Ovary (tissue), 9 donors: ENCODE measurements around the gene MFSD2A. TPM values are rescaled to one million over a fixed set of nuclear protein-coding genes. Genes with fewer than 3 reads are reported as not detected.

Experiments
- DNase-seq, 5 donors: peaks; one replicate each; pipeline ENCODE4 v3.0.0-alpha.2; 2019 to 2020
- H3K27ac ChIP-seq, 2 donors: fragments of 200-600 bp; one replicate each; pipeline versions ENCODE4 v1.5.1 to v1.8.0; 2019 to 2022
- H3K27me3 ChIP-seq: fragments of 200-600 bp; one replicate; pipeline ENCODE4 v1.8.0; 2022
- H3K36me3 ChIP-seq: fragments of 200-600 bp; sonication (generic); one replicate; pipeline ENCODE4 v1.5.1; 2019
- H3K4me1 ChIP-seq: one replicate; pipeline ENCODE4 v1.8.1; 2013; ENCODE audit warnings: mild to moderate bottlenecking, moderate library complexity; ENCODE audit not compliant: insufficient read depth
- H3K4me3 ChIP-seq: fragments of 200-600 bp; sonication (generic); one replicate; pipeline ENCODE4 v1.5.1; 2017
- H3K9me3 ChIP-seq, 2 donors: fragments of 200-600 bp in 1 of 2; sonication (generic) in 1 of 2; one replicate each; pipeline versions ENCODE4 v1.5.1 to v1.8.1; 2013 to 2019; ENCODE audit warnings: mild to moderate bottlenecking in 1 of 2, moderate library complexity in 1 of 2
- EP300 ChIP-seq: sonication (generic); formaldehyde crosslinking; IDR thresholded peaks from one replicate; pipeline ENCODE4 v1.6.1; 2017; ENCODE audit warnings: antibody characterized with exemption
- POLR2A ChIP-seq: fragments of 450-650 bp; IDR thresholded peaks from one replicate; pipeline ENCODE4 v1.6.1; 2017; ENCODE audit warnings: antibody characterized with exemption, mild to moderate bottlenecking, moderate library complexity
- WGBS, 3 donors: extraction: QIAGEN DNeasy Blood & Tissue Kit in 1 of 3; methylation state at CpG; one replicate each; pipeline versions ENCODE4 v1.1.5 to v1.1.7; 2013 to 2017; 5-methylcytosine and 5-hydroxymethylcytosine counted together
- intact Hi-C, 4 donors: fragments of 100-400 bp; cut with DNase I; formaldehyde crosslinking; loops; one replicate each; pipeline versions ENCODE4 v1.11.0 to v1.15.1; 2022 to 2023
- polyA plus RNA-seq, 2 donors: library from polyadenylated mRNA; stranded (reverse); fragments of 200-250 nt in 1 of 2; fragments of 350-450 nt in 1 of 2; fragmentation: Illumina TruSeq in 1 of 2; extraction: RNeasy Lipid Tissue Mini Kit (QIAGEN cat#74804) in 1 of 2; gene quantifications; one replicate each; pipeline ENCODE4 v1.2.3, GENCODE V29; 2013 to 2014
- total RNA-seq, 7 donors: library from RNA; depleted of rRNA in 2 of 7; stranded (reverse); fragments of >200 nt in 2 of 7; fragmentation: NEBNext Ultra II Directional in 3 of 7; extraction: Animal tissue kit (Norgen Biotek cat#: 25700) in 3 of 7; gene quantifications; one replicate each; pipeline versions ENCODE4 v1.1.0 to v1.2.4, GENCODE V29; 2016 to 2023
- TF ChIP-seq, protein P1 (sequence below), 3 donors: fragments of 450-650 bp in 2 of 3; fragments of 200-600 bp in 1 of 3; IDR thresholded peaks; one replicate each; pipeline versions ENCODE4 v1.5.1 to v1.8.0; 2016 to 2022; ENCODE audit warnings: antibody characterized with exemption in 3 of 3, mild to moderate bottlenecking in 1 of 3
- donor health status: DM: no; HTN: no; CAD: no; lungs with moderate emphysema.
- donor health status: DM: no; HTN: no; CAD: no.
- donor health status: Bipolar disorder and iron deficiency.
- donor health status: DM: yes; HTN: yes; CAD: no.
- donor health status: DM: no; HTN: no; CAD: no.
- donor health status: DM: yes; HTN: yes; CAD: no.

MFSD2A gene
- total and polyA plus RNA-seq, 9 donors, result 1.9 to 121 (median 3.6) TPM

DNA sequence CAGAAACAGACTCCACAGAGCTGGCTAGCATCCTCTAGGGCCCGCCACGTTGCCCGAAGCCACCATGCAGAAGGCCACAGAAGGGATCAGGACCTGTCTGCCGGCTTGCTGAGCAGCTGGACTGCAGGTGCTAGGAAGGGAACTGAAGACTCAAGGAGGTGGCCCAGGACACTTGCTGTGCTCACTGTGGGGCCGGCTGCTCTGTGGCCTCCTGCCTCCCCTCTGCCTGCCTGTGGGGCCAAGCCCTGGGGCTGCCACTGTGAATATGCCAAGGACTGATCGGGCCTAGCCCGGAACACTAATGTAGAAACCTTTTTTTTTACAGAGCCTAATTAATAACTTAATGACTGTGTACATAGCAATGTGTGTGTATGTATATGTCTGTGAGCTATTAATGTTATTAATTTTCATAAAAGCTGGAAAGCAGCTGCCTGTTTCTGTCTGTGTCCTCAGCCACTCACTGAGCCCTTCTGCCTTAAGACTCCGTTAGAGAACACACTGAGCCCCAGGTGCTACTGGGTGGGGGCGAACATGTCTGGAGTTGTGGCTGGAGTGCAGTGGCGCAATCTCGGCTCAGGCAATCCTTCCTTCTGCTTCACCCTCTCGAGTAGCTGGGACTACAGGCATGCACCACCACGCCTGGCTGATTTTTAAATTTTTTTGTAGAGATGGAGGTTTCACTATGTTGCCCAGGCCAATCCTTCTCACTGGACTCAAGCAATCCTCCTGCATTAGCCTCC is 14.8 kb downstream of the MFSD2A start:
- Histone ChIP-seq H3K27ac (no peak overlapping the region), H3K27me3 (no peaks in the 10 kb centered on the region), H3K4me1 (no peaks in the 10 kb centered on the region), H3K36me3 (no peaks in the 10 kb centered on the region), H3K9me3 (no peaks in the 10 kb centered on the region), H3K4me3 (no peak overlapping the region)
- DNase-seq, result no peak
- WGBS, 3 donors, result 91 to 94% (median 92%) methylated on average over 13 of the region's 13 CpGs
- TF ChIP-seq, protein P1, sequence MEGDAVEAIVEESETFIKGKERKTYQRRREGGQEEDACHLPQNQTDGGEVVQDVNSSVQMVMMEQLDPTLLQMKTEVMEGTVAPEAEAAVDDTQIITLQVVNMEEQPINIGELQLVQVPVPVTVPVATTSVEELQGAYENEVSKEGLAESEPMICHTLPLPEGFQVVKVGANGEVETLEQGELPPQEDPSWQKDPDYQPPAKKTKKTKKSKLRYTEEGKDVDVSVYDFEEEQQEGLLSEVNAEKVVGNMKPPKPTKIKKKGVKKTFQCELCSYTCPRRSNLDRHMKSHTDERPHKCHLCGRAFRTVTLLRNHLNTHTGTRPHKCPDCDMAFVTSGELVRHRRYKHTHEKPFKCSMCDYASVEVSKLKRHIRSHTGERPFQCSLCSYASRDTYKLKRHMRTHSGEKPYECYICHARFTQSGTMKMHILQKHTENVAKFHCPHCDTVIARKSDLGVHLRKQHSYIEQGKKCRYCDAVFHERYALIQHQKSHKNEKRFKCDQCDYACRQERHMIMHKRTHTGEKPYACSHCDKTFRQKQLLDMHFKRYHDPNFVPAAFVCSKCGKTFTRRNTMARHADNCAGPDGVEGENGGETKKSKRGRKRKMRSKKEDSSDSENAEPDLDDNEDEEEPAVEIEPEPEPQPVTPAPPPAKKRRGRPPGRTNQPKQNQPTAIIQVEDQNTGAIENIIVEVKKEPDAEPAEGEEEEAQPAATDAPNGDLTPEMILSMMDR (IDR thresholded peaks at IDR 0.05), result no peak
- no peak for TF ChIP-seq EP300
- intact Hi-C loops, result loop anchor here in 1 of 4 donors (5.0 kb wide), 1 partner anchor 152 kb away; no protein-coding TSS in a partner anchor

DNA sequence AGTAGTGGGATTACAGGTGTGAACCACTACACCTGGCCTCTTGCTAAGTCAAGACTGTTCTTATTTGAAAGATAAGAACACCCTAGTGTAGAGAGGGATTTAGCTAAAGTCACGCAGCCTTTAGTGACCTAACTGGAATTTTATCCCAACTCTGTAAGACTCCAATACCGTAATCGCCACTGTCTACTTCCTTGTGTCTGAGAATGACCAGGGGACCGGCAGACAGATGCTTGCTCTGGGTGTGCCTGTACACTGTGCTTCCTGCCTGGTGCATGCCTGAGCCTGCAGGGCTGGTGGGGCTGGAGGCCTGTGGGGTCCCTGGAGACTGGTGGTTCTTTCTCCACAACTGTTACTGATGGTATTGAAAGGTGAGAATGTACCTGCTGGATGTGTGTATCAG is 15.3 kb downstream of the MFSD2A start:
- DNase-seq, result no peak
- TF ChIP-seq EP300 (no peak), POLR2A (no peak)
- TF ChIP-seq, protein P1 (IDR thresholded peaks at IDR 0.05), result no peak
- Histone ChIP-seq H3K36me3 (no peaks in the 10 kb centered on the region), H3K27me3 (no peaks in the 10 kb centered on the region), H3K4me3 (no peak overlapping the region), H3K9me3 (no peaks in the 10 kb centered on the region), H3K27ac (no peak overlapping the region), H3K4me1 (no peaks in the 10 kb centered on the region)
- 81 to 91% (median 88%) methylated on average over 4 of the region's 4 CpGs for WGBS, 3 donors
- intact Hi-C loops, result loop anchor here in 1 of 4 donors (5.0 kb wide), 1 partner anchor 153 kb away; no protein-coding TSS in a partner anchor

DNA sequence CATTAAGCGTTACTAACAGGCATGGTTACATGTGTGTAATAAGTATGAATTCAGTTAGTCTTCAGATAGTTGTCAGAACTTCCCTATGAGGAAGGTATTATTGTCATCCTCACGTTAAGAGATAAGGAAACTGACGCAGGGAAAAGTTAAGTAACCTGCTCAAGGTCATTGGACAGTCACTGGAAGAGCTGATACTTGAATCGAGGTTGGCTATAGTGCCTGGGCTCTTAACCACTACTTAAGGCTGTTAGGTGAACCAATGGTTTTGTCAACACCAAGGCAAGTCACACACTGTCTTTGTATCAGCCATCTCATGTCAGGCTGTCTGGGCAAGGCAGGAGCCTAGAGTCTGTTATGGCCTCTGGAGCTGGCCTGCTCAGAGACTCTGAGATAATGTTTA is 16.2 kb downstream of the MFSD2A start:
- H3K27ac ChIP-seq, result no peak overlapping the region
- H3K9me3 ChIP-seq, result no peaks in the 10 kb centered on the region
- H3K36me3 ChIP-seq, result no peaks in the 10 kb centered on the region
- H3K27me3 ChIP-seq, result no peaks in the 10 kb centered on the region
- no peak overlapping the region for H3K4me3 ChIP-seq
- no peak for DNase-seq
- intact Hi-C loops, result loop anchor here in 1 of 4 donors (5.0 kb wide), 1 partner anchor 154 kb away; no protein-coding TSS in a partner anchor
- WGBS, 3 donors, result 45 to 63% (median 52%) methylated on average over 4 of the region's 4 CpGs
- TF ChIP-seq, protein P1 (IDR thresholded peaks at IDR 0.05), result no peak
- TF ChIP-seq EP300 (no peak), POLR2A (no peak)
- no peaks in the 10 kb centered on the region for H3K4me1 ChIP-seq

DNA sequence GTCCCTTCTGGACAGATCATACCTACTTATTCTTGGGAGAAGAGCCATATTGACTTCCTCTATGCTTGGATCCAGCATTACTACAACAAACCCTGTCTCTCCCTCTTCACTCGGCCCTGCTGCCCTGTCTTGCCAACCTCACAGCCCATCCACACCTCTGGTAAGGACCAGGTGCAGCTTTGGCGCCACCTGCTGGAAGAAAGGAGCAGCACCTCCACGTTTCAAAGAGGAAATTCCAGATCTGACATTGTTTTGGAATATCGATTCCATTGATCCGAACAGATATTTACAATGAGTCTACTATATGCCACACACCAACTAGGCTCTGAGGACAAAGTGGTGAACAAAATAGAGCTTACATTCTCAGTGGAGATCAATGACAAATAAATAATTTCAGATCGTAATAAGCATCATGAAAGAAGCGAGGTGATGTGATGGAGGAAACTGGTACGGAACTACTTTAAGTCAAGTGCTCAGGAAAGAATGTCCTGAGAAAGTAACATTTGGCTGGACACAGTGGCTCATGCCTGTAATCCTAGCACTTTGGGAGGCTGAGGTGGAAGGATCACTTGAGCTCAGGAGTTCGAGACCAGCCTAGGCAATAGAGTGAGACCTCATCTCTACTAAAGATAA is 18.7 kb downstream of the MFSD2A start:
- no peaks in the 10 kb centered on the region for H3K9me3 ChIP-seq
- intact Hi-C loops, result loop anchor here (1.0 to 5.0 kb wide), 3 partner anchors 156 to 157 kb away; no protein-coding TSS in a partner anchor
- 20 to 31% (median 26%) methylated on average over 9 of the region's 9 CpGs for WGBS, 3 donors
- DNase-seq, result peak; percentile 58 to 80 (median 76)
- no peak overlapping the region for H3K27ac ChIP-seq
- no peak overlapping the region for H3K4me3 ChIP-seq
- no peaks in the 10 kb centered on the region for H3K27me3 ChIP-seq
- H3K4me1 ChIP-seq, result no peaks in the 10 kb centered on the region
- TF ChIP-seq, protein P1 (IDR thresholded peaks at IDR 0.05), result peak; percentile 82 to 85 (median 83)
- TF ChIP-seq EP300, result no peak
- H3K36me3 ChIP-seq, result no peaks in the 10 kb centered on the region
